ENCODE results near the gene TRPM3.

The TRPM3 gene

DNA sequence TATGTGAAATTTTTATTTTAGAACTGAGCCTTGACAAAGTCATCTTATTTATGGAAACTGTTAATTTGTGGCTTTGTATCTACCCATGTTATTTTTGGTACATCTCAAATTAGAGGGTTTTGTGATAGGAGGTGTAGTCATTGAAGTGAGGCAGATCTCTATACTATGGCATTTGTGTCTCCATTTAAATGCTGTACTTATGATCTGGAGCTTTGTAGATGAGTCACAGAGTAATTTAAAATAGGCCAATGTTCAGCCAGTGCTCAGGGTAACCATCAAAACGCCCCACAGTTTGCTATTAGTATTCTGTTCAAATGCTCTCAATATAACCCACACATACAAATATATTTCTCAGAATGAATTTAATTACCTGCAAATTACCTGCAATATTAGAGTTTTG is 355.5 kb downstream of the TRPM3 start:
- no peak for ATAC-seq
- TF ChIP-seq TCF4 (CRISPR knock-in tag; IDR thresholded peaks at IDR 0.05; ENCODE audit: borderline replicate concordance), result no peak
- no peak for TF ChIP-seq ZFP30 (CRISPR knock-in tag; IDR thresholded peaks at IDR 0.05)
- TF ChIP-seq ZNF70 (CRISPR knock-in tag; IDR thresholded peaks at IDR 0.05), result no peak
- no peak for TF ChIP-seq GLIS3 (CRISPR knock-in tag; IDR thresholded peaks at IDR 0.05)
- TF ChIP-seq, protein P1, sequence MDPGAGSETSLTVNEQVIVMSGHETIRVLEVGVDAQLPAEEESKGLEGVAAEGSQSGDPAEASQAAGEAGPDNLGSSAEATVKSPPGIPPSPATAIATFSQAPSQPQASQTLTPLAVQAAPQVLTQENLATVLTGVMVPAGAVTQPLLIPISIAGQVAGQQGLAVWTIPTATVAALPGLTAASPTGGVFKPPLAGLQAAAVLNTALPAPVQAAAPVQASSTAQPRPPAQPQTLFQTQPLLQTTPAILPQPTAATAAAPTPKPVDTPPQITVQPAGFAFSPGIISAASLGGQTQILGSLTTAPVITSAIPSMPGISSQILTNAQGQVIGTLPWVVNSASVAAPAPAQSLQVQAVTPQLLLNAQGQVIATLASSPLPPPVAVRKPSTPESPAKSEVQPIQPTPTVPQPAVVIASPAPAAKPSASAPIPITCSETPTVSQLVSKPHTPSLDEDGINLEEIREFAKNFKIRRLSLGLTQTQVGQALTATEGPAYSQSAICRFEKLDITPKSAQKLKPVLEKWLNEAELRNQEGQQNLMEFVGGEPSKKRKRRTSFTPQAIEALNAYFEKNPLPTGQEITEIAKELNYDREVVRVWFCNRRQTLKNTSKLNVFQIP (CRISPR knock-in tag; IDR thresholded peaks at IDR 0.05; ENCODE audit: borderline replicate concordance, low read depth), result no peak
- no peak for TF ChIP-seq ISL1 (CRISPR knock-in tag; IDR thresholded peaks at IDR 0.05)
- no peak for TF ChIP-seq OSR1 (CRISPR knock-in tag; IDR thresholded peaks at IDR 0.05)
- no peak for TF ChIP-seq RARB (CRISPR knock-in tag; IDR thresholded peaks at IDR 0.05)
- no peak for TF ChIP-seq SNAI2 (CRISPR knock-in tag; IDR thresholded peaks at IDR 0.05)
- no peak for TF ChIP-seq ZC3H10 (CRISPR knock-in tag; IDR thresholded peaks at IDR 0.05)
- no peak for TF ChIP-seq BACH2 (CRISPR knock-in tag; IDR thresholded peaks at IDR 0.05; ENCODE audit: borderline replicate concordance)
- no peak for TF ChIP-seq ZNF8 (CRISPR knock-in tag; IDR thresholded peaks at IDR 0.05)
- TF ChIP-seq TOX (CRISPR knock-in tag; IDR thresholded peaks at IDR 0.05; ENCODE audit: borderline replicate concordance), result no peak
- no peak for TF ChIP-seq PPARA (CRISPR knock-in tag; IDR thresholded peaks at IDR 0.05; ENCODE audit: borderline replicate concordance)
- no peak for TF ChIP-seq ZFP3 (CRISPR knock-in tag; IDR thresholded peaks at IDR 0.05)
- TF ChIP-seq, protein P2, sequence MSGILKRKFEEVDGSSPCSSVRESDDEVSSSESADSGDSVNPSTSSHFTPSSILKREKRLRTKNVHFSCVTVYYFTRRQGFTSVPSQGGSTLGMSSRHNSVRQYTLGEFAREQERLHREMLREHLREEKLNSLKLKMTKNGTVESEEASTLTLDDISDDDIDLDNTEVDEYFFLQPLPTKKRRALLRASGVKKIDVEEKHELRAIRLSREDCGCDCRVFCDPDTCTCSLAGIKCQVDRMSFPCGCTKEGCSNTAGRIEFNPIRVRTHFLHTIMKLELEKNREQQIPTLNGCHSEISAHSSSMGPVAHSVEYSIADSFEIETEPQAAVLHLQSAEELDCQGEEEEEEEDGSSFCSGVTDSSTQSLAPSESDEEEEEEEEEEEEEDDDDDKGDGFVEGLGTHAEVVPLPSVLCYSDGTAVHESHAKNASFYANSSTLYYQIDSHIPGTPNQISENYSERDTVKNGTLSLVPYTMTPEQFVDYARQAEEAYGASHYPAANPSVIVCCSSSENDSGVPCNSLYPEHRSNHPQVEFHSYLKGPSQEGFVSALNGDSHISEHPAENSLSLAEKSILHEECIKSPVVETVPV (CRISPR knock-in tag; IDR thresholded peaks at IDR 0.05), result no peak
- TF ChIP-seq ARNTL (CRISPR knock-in tag; IDR thresholded peaks at IDR 0.05; ENCODE audit: borderline replicate concordance, low read depth), result no peak
- TF ChIP-seq, protein P3, sequence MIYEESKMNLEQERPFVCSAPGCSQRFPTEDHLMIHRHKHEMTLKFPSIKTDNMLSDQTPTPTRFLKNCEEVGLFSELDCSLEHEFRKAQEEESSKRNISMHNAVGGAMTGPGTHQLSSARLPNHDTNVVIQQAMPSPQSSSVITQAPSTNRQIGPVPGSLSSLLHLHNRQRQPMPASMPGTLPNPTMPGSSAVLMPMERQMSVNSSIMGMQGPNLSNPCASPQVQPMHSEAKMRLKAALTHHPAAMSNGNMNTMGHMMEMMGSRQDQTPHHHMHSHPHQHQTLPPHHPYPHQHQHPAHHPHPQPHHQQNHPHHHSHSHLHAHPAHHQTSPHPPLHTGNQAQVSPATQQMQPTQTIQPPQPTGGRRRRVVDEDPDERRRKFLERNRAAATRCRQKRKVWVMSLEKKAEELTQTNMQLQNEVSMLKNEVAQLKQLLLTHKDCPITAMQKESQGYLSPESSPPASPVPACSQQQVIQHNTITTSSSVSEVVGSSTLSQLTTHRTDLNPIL (CRISPR knock-in tag; IDR thresholded peaks at IDR 0.05; ENCODE audit: low read depth), result no peak

DNA sequence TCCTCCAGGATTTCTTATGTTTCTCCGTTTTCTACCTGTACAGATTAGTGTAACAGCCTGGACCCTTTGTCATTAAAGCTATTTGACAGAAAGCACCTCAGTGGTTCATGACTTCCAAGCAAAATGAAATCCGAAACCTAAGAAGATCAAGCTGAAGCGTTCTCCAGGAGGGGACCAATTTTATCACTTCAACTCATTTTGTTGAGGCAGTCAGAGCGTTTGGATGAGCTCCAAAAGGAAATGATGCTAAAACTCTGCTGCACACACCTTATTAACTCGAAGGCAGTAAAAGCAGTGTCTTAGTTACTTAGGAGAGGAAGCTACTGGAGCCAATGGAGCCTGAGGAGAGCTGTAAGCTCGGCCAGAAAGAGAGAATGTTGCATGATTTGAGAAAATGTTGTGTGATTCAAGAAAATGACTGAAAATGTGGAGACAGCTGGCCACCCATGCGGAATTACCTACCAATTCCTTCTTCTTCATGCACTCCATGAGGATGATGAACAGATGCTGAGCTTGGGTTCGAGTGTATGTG is 360.2 kb downstream of the TRPM3 start:
- TF ChIP-seq ZFP30 (CRISPR knock-in tag; IDR thresholded peaks at IDR 0.05), result no peak
- TF ChIP-seq, protein P3 (CRISPR knock-in tag; IDR thresholded peaks at IDR 0.05; ENCODE audit: low read depth), result no peak
- TF ChIP-seq ESRRG (CRISPR knock-in tag; IDR thresholded peaks at IDR 0.05), result no peak
- TF ChIP-seq, protein P1 (CRISPR knock-in tag; IDR thresholded peaks at IDR 0.05; ENCODE audit: borderline replicate concordance, low read depth), result no peak
- TF ChIP-seq CSDC2 (CRISPR knock-in tag; IDR thresholded peaks at IDR 0.05), result no peak
- TF ChIP-seq BACH2 (CRISPR knock-in tag; IDR thresholded peaks at IDR 0.05; ENCODE audit: borderline replicate concordance), result no peak
- no peak for TF ChIP-seq TCF4 (CRISPR knock-in tag; IDR thresholded peaks at IDR 0.05; ENCODE audit: borderline replicate concordance)
- no peak for TF ChIP-seq OSR1 (CRISPR knock-in tag; IDR thresholded peaks at IDR 0.05)
- TF ChIP-seq ARNTL (CRISPR knock-in tag; IDR thresholded peaks at IDR 0.05; ENCODE audit: borderline replicate concordance, low read depth), result no peak
- TF ChIP-seq ZFP3 (CRISPR knock-in tag; IDR thresholded peaks at IDR 0.05), result no peak
- no peak for TF ChIP-seq TOX (CRISPR knock-in tag; IDR thresholded peaks at IDR 0.05; ENCODE audit: borderline replicate concordance)
- ATAC-seq, result no peak

DNA sequence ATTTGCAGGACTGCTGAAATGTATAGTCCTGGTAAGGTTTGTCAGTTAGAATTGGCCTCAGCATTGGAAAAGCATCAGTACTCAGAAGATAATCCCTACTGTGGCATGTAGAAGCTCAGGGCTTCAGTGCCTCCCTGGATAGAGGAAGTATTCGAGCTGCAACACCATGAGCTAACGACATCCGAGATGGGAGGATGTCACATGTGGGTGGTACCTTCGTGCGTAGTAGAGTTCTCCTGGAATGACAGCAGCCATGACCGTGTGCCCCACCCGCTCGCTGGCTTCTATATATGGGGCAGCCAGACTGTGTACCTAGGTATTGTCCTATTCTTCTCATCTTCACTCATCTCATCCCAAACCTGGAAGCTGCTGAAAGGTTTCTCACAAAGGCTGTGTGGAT is 361.2 kb downstream of the TRPM3 start:
- no peak for ATAC-seq
- TF ChIP-seq, protein P2 (CRISPR knock-in tag; IDR thresholded peaks at IDR 0.05), result no peak
- no peak for TF ChIP-seq ESRRG (CRISPR knock-in tag; IDR thresholded peaks at IDR 0.05)
- no peak for TF ChIP-seq BACH2 (CRISPR knock-in tag; IDR thresholded peaks at IDR 0.05; ENCODE audit: borderline replicate concordance)
- TF ChIP-seq ZFP30 (CRISPR knock-in tag; IDR thresholded peaks at IDR 0.05), result no peak
- no peak for TF ChIP-seq ARNTL (CRISPR knock-in tag; IDR thresholded peaks at IDR 0.05; ENCODE audit: borderline replicate concordance, low read depth)
- no peak for TF ChIP-seq TOX (CRISPR knock-in tag; IDR thresholded peaks at IDR 0.05; ENCODE audit: borderline replicate concordance)
- TF ChIP-seq TCF4 (CRISPR knock-in tag; IDR thresholded peaks at IDR 0.05; ENCODE audit: borderline replicate concordance), result no peak
- TF ChIP-seq SNAI2 (CRISPR knock-in tag; IDR thresholded peaks at IDR 0.05), result no peak
- TF ChIP-seq, protein P4, sequence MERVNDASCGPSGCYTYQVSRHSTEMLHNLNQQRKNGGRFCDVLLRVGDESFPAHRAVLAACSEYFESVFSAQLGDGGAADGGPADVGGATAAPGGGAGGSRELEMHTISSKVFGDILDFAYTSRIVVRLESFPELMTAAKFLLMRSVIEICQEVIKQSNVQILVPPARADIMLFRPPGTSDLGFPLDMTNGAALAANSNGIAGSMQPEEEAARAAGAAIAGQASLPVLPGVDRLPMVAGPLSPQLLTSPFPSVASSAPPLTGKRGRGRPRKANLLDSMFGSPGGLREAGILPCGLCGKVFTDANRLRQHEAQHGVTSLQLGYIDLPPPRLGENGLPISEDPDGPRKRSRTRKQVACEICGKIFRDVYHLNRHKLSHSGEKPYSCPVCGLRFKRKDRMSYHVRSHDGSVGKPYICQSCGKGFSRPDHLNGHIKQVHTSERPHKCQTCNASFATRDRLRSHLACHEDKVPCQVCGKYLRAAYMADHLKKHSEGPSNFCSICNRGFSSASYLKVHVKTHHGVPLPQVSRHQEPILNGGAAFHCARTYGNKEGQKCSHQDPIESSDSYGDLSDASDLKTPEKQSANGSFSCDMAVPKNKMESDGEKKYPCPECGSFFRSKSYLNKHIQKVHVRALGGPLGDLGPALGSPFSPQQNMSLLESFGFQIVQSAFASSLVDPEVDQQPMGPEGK (CRISPR knock-in tag; IDR thresholded peaks at IDR 0.05; ENCODE audit: borderline replicate concordance), result no peak
- TF ChIP-seq ZFP3 (CRISPR knock-in tag; IDR thresholded peaks at IDR 0.05), result no peak
- TF ChIP-seq CSDC2 (CRISPR knock-in tag; IDR thresholded peaks at IDR 0.05), result no peak
- no peak for TF ChIP-seq ZNF8 (CRISPR knock-in tag; IDR thresholded peaks at IDR 0.05)
- no peak for TF ChIP-seq RARB (CRISPR knock-in tag; IDR thresholded peaks at IDR 0.05)
- no peak for TF ChIP-seq ZNF70 (CRISPR knock-in tag; IDR thresholded peaks at IDR 0.05)
- no peak for TF ChIP-seq OSR1 (CRISPR knock-in tag; IDR thresholded peaks at IDR 0.05)

All from SK-N-SH treated with all-trans-retinoic acid at 6 μM for 48 hours (cell line).